ENCODE measurements around the gene IMMP2L.

DNA sequence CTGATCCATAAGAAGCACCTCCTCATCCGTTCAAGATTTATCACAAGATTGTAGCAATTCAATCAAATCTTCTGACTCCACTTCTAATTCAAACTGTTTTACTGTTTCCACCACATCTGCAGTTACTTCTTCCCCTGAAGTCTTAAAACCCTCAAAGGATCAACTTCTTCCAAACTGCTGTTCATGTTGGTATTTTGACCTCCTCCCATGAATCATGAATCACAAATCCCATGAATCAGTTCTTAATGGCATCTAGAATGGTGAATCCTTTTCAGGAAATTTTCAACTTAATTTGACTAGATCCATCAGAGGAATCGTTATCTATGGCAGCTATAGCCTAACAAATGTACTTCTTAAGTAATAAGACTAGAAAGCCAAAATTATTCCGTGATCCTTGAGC is 122.3 kb downstream of the IMMP2L start:
- TF ChIP-seq, protein P1, sequence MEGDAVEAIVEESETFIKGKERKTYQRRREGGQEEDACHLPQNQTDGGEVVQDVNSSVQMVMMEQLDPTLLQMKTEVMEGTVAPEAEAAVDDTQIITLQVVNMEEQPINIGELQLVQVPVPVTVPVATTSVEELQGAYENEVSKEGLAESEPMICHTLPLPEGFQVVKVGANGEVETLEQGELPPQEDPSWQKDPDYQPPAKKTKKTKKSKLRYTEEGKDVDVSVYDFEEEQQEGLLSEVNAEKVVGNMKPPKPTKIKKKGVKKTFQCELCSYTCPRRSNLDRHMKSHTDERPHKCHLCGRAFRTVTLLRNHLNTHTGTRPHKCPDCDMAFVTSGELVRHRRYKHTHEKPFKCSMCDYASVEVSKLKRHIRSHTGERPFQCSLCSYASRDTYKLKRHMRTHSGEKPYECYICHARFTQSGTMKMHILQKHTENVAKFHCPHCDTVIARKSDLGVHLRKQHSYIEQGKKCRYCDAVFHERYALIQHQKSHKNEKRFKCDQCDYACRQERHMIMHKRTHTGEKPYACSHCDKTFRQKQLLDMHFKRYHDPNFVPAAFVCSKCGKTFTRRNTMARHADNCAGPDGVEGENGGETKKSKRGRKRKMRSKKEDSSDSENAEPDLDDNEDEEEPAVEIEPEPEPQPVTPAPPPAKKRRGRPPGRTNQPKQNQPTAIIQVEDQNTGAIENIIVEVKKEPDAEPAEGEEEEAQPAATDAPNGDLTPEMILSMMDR (IDR thresholded peaks at IDR 0.05 in 4 of 5, conservative IDR thresholded peaks at IDR 0.05 in 1 of 5), result no peak
- no peak for TF ChIP-seq POLR2A (IDR thresholded peaks at IDR 0.05)

Measured in gastrocnemius medialis (tissue), 4 donors.